NCI-H524 (cell line): ENCODE results near the gene TPBG.
"Not testable (repeated sequence)": the region's sequence is repeated elsewhere in the genome, so short reads cannot be mapped to it uniquely, and the experiment has no call there.

ENCODE experiments used
- DNase-seq, 2 experiments: peaks; one replicate each; lab custom pipeline; 2025; lab: John Stamatoyannopoulos, UW

Gene TPBG

DNA sequence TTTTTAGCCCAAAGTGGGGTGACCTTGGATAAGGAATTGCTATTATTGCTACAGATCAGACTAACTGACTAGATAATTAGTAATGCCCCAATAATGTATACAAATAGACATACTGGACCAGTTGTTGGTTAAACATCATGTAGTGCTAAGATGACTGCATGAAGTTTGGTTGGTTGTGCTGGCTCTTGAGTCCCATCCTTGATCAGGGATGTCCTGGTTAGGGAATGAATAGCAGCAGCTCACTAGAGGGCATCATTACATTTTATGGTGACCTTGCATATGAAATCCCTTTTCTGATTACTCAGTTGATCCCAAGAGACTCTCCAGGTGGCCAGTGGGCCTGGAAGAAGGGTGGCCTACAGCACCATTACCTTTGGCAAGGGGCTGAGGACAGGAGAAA, 10.9 kb downstream of the TPBG start:
- DNase-seq = no peak

DNA sequence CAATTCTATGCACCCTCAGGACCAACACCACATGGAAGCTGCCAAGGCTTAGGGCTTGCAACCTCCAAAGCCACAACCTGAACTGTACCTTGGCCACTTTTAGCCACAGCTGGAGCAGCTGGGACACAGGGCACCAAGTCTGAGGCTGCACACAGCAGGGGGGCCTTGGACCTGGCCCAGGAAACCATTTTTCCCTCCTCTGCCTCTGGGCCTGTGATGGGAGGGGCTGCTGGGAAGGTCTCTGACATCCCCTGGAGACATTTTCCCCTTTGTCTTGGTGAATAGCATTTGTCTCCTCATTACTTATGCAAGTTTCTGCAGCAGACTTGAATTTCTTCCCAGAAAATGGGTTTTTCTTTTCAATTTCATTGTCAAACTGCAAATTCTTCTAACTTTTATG, 13.0 kb downstream of the TPBG start:
- no peak for DNase-seq

DNA sequence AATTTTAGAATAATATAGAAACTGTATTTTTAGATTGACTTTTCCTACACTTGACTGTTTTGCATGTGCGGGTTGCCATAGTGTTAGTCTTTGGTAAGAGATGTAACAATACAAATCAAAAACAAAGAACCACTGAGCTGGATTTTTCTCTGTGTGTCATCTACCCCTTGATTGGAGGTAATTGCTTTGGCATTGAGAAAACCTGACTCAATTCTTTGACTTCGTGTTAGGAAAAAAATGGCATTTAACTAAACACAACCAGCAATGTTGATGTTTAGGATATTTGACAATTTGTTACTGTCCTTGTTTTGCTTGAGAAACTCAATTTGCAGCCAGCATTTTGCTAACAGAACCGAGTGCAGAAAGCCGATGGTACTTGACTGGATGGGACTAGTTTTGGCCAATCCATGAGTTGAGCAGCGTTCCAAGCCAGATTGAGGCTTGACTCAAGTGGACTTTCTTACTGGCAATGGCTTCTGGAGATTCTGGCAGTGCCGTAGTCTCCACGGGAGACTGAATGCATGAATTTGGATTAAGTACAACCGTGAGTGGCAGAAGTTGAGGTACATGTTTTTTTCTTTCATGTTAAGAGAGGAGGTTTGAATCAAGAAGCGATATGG, 17.1 kb downstream of the TPBG start:
- DNase-seq = no peak

DNA sequence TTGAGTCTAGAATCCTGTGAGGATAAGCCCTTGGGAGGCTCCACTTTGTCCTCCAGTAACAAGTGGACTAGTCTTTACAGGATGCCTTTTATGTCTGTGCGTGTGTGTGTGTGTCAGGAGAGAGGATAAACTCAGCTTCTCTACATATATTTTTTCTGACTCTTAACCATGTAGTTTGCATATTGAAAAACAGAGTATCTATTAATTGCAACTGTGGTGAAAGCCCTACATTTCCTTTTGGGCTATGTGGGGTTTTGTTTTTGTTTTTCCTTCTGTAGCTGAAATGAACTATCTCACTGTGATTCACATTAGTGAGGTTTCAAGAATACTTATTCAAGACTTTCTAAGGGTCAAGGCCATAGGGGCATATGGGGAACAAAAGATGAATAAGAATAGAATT, 17.7 kb downstream of the TPBG start:
- DNase-seq = no peak

DNA sequence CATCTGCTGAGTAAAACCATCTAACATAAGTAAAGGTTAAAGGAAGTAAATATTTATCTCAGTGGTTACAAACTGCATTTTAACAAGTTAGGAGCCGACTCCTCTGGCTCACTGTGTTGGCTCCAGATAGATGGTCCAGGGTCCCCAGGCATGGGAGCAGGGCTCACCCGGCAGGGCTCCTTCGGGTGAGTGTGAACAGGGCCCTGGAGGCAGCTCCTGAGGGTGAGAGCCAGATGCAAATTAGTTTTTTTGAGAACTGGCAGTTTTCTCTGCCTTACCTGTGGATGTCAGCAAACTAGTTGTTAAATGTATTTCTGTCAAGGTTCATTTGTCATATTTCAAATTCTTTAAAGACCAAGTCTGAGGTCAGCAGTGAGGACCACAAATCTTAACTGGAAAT, 21.5 kb downstream of the TPBG start:
- no peak for DNase-seq

DNA sequence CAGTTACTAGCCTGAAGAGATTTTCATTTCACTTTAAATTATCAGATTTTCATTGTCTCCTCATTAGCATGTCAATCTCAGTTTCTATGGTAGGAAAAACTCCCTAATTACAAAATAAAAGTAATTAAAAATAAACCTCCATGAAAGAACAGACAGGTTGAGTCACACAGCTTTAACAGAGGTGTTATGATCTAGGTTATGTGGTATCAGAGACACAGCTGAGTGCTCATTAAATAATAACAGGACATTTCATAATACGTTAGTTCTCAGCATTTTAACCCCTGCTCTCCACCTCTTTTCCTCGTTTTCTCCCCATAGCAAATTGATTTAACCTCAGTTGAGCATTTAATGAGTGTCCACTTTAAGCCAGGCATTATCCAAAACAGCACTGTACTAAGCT, 21.9 kb downstream of the TPBG start:
- DNase-seq = no peak

DNA sequence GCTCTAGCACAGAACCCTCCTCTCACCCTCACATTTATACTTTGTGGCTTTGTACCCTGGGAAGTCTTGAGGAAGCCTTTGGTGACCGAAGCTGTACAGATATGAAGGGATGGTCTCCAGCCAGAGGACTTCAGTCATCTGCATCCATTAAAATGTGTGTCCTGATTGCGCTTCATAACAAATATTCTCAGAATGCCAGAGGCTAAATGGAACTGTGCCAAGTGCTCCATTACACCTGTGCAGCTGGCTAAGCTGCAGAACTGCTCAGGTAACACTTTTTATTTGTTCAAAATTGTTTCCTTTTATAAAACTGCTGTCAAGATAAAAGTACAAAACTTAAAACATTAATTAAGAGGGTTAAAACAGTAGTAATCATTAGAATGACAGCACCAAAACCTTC, 22.3 kb downstream of the TPBG start:
- no peak for DNase-seq

DNA sequence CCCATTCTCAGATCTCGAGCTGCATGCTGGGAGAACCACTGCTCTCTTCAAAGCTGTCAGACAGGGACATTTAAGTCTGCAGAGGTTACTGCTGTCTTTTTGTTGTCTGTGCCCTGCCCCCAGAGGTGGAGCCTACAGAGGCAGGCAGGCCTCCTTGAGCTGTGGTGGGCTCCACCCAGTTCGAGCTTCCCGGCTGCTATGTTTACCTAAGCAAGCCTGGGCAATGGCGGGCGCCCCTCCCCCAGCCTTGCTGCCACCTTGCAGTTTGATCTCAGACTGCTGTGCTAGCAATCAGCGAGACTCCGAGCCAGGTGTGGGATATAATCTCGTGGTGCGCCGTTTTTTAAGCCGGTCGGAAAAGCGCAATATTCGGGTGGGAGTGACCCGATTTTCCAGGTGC, 31.2 kb downstream of the TPBG start:
- not testable (repeated sequence) for DNase-seq

DNA sequence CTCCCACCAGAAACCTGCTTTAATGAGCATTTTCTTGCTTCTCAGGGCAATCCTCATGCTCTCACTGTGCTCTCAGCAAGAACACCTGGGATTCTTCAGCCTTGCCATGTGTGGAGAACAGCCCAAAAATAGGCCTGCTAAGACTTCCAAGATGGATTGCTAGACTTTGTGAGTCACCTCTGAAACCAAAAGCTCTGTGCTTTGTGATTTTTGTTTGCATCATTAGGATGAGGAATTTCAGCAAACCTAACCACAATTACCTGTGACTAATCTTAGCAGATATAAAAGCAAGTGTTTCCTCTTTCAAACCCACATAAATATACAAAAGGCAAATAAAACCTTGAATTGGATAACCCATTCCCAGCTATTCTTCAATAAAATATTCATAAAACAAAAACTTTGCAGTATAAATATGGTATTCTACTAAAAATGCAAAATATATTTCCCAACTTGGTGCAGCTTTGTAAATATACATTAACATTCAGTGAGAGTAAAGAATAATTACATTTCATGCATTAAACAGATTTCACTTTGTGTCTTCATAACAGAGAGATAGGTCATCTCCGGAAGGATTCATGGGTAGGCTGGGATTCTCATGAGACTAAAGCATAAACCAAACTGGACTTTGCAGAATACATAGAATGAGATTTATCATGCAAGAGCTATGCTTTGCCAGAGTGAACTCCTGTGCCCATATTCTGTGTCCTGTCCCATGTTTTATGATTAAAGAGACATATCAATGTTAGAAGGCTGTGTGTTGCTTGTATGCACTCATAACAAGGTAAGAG, 33.5 kb downstream of the TPBG start:
- no peak for DNase-seq

DNA sequence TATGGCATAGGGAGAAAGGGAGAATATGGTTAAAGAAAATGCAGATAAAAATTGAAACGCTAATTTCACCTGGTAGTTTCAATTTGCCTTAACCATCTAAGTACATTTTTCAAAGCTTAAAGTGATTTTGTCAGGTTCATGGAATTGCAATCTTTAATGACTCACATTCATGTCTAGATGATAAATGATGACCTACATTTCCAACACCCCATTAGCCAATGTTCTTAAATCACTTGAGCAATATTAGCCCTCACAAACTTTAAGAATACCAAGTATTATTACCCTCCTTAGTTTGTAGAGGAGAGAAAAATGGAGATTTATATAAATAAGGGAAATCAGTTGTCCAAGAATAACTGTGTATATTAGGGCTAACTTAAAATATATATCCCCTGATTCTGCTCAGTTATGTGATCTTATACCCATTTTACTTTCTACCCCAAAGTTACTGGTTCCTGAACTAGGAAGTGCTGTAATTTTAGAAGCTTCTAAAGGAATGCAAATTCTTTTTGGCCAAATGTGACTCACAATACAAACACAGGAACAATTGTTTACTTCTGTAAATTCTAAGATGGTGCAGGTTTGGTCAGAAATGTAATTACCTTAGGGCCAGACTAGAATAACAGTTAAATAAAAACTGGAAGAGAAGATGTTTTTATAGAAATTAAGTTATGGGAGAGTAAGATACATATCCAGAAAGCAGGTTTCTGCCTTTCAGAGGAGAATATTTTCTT, 34.5 kb downstream of the TPBG start:
- DNase-seq = no peak

DNA sequence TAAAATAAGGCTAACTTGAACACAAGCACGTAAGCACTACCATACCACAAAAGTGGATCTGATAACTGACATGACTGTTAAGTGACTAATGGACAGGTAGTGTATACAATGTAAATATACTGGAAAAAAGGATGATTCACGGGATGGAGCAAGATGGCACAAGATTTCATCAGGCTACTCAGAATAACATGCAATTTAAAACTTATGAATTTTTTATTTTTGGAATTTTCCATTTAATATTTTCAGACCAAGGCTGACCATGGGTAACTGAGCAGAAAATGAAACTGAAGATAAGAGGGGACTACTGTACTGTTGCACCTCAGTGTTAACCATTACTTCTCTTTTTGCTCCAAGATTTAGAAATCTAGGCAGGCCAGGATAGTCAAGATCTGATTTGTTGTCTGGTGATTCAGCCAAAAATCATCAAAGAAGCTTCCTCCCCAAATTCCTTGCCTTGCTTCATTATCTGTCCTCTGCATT, 45.4 kb downstream of the TPBG start:
- no peak for DNase-seq

DNA sequence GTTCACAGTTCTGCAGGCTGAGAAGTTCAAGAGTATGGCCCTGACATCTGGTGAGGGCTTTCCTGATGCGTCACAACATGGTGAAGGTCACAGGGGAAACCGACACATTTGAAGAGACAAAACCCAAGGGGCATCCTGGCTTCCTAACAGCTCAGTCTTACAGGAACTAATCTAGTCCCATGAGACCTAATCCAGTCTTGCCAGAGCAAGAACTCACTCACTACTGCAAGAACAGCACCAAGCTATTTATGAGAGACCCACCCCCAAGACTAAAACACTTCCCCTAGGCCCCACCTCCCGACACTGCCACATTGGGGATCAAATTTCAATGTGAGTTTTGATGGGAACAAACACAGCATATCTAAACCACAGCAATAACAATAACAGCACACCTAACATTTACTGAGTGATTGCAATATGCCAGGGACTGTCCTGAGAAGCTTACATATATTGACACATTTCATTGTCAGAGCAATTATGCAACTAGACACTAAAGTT, 46.6 kb downstream of the TPBG start:
- DNase-seq = peak in 1 of 2 experiments; percentile 32

DNA sequence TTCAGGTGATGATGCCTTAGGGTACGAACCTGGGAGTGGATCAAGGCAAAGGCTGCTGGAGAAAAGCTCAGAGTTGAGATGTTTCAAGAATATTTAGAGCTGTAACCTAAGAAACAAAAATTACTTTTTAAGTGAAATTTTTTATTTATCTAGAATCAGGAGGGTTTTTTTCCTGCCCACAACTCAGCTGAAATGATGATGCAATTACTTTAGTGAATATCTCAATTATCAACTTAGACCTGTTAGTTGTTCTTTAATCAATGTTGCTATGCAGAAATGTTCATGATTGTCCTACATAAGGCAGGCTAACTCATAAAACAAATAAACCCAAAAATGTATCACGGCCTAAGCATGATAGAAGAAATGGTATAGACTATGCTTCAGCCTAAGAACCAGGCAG, 50.3 kb downstream of the TPBG start:
- DNase-seq = no peak

DNA sequence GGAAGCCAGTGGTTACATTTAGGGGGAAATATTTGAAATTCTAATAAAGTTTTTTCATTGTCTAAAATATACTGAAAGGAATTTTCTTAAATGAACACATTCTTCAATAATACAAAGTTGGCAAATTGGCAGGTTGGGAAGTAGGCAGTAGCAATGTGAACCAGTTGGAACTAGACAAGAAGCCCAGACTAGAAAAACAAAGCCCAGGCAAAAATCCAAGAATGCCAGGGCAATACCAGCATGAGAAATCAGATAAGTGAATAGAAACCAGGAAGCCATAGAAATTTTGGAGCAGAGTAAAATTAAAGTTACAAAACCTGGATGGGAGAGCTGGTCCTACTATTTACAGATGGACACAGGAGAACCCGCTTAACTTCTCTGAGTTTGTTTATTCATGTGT, 52.2 kb downstream of the TPBG start:
- no peak for DNase-seq

DNA sequence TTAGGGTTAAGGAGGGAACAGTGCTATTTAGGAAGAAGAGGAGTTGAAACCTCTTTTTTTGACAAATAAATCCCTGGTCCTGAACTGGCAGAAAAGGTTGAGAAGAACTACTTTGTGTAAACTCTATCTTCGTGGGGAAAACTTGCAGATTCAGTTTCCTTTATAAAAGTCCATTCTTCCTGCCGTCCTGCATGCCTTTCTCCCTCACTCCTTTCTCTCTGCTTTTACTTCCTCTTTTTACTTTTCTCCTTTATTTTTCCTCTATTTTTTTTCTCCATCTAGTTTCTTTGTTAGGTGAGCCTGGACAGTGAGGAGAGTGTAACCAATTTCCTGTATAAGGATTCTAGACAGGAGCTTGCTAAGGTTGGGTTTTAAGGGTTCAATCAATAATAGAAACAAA, 52.7 kb downstream of the TPBG start:
- no peak for DNase-seq
